ENCODE results near the gene CDC16.

The CDC16 gene

DNA sequence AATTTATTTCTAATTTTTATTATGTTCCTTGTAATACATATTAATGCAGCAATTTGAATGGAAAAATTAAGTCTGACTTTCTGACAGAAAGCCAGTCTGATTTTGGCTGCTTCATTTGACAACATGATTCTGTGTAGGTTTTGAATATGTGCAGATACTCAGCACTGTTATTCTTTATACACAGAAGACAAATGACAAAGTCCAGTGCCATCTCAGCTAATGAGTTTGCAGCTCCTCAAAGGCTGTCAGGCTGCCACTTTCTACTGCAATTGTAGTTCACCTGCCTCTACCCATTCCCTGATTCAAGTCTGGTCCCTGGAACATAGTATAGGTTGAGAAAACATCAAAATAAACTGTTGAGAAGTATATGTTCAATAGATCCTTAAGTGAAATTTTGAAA, 76.7 kb downstream of the CDC16 start:
- no peak for DNase-seq (ENCODE audit: low spot score)
- TF ChIP-seq CTCF (IDR thresholded peaks at IDR 0.05; ENCODE audit: extremely low read depth, missing control alignments) = no peak

GRCh38 chr13:114311908-114312307, 77.2 kb downstream of the CDC16 start:
- DNase-seq (ENCODE audit: low spot score) = no peak
- no peak for TF ChIP-seq CTCF (IDR thresholded peaks at IDR 0.05; ENCODE audit: extremely low read depth, missing control alignments)

DNA sequence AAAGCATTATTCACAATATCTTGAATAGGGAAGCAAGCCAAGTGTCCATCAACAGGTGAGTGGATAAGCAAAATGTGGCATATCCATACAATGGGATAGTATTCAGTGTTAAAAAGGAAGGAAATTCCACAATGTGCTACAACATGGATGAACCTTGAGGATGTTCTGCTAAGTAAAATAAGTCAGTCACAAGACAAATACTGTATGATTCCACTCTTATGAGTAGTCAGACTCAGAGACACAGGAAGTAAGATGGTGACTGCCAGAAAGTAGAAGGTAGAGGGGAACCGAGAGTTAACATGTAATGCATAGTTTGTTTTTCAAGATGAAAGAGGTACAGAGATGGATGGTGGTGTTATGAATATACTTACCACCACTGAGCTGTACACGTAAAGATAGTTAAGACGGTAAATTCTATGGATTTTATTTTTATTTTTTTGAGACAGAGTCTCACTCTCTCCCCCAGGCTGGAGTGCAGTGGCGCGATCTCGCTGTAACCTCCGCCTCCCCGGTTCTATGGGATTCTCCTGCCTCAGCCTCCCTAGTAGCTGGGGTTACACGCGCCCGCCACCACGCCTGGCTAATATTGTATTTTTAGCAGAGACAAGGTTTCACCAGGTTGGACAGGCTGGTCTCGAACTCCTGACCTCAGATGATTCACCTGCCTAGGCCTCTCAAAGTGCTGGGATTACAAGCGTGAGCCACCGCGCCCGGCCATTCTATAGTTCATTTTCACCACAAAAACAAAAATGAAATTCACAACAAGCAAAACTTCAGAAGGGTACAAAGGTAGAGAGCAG, 78.6 kb downstream of the CDC16 start:
- no peak for TF ChIP-seq CTCF (IDR thresholded peaks at IDR 0.05; ENCODE audit: extremely low read depth, missing control alignments)
- DNase-seq (ENCODE audit: low spot score) = peak; percentile 71

DNA sequence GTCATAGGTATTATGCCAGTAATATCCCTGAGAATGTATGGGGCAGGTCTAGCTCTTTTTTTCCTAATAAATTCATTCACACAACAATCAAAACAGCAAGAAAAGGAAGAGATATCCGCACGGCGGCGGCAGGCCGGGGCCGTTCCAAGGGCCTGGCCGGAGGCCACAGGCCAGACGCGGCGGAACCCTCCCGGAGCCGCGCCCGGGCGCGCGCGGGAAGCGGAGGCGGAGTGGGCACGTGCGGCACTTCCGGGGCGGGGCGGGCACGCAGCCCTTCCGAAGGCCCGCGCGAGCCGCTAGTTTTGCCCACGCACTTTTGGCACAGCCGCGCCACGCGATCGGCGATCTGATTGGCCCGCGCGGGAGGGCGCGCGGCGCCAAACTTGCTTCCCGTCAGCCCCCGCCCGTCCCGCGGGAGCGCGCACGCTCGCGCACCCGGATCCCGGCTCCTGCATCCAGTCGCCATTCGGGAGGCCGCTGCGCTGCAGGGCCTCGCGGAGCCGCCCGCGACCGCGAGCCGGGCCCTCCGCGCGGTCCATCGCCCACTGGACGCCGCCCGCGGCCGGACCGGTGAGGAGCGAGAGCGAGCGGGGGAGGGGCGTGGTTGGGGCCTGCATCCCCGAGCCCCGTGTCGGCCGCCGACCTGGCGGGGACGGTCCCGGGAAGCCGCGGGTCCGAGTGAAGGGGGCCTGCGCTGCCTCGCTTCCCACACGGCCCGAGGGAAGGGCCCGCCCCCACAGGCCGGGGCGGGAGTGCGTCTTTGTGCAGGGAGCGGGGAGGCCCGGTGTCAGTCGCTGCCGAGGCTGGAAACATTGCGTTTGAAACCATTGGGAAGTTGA, 79.6 kb downstream of the CDC16 start, which contains the start of gene CHAMP1:
Gene CHAMP1, plus strand, starts transcription at position 430 of the 839 bp plus-strand sequence. CDS start 9,340 bp downstream, outside the sequence.
- no peak for TF ChIP-seq CTCF (IDR thresholded peaks at IDR 0.05; ENCODE audit: extremely low read depth, missing control alignments)
- DNase-seq (ENCODE audit: low spot score) = peak; percentile 97

GRCh38 chr13:114315074-114315785, 80.5 kb downstream of the CDC16 start:
- no peak for TF ChIP-seq CTCF (IDR thresholded peaks at IDR 0.05; ENCODE audit: extremely low read depth, missing control alignments)
- no peak for DNase-seq (ENCODE audit: low spot score)

DNA sequence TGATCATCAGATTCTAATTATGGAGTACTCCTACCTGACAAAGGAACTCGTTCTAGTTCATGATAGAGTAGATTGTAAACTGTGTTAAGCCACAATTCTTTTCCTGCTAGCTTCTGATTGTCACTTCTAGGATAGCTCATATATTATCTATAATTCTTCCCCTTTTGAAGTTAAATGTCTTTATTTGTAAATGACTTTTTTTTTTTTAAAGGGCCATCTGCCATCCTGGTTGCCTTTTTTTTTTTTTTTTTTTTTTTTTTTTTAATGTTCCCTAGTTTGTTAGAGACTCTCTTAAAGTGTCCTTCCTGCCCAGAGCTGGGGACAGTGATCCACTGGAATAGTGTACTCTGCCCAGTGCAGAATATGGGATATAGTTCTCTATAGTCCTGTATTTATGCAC, 83.9 kb downstream of the CDC16 start:
- TF ChIP-seq CTCF (IDR thresholded peaks at IDR 0.05; ENCODE audit: extremely low read depth, missing control alignments) = no peak
- no peak for DNase-seq (ENCODE audit: low spot score)
